Esophagus muscularis mucosa (tissue), 4 donors: ENCODE data around the gene RNF157. TPM values are rescaled to one million over a fixed set of nuclear protein-coding genes. Genes with fewer than 3 reads are reported as not detected.

Experiments
- DNase-seq: peaks from one replicate; pipeline ENCODE4 v3.0.0-alpha.2; 2017; ENCODE audit errors: extremely low spot score
- H3K27ac ChIP-seq, 4 donors: fragments of 200-600 bp; sonication (generic); replicated peaks in 1 of 4; 1 replicate in 3 of 4; 2 replicates in 1 of 4; pipeline ENCODE4 v1.5.1; 2016 to 2019; ENCODE audit warnings: mild to moderate bottlenecking in 1 of 4
- H3K27me3 ChIP-seq, 4 donors: fragments of 200-600 bp; sonication (generic); one replicate each; pipeline versions ENCODE4 v1.5.1 to v1.6.0; 2016 to 2019
- H3K36me3 ChIP-seq, 4 donors: fragments of 200-600 bp; sonication (generic); one replicate each; pipeline ENCODE4 v1.5.1; 2016 to 2019
- H3K4me1 ChIP-seq, 4 donors: fragments of 200-600 bp; sonication (generic); one replicate each; pipeline ENCODE4 v1.5.1; 2016 to 2019
- H3K4me3 ChIP-seq, 4 donors: fragments of 200-600 bp; sonication (generic); 1 replicate in 2 of 4; 2 replicates in 2 of 4; pipeline ENCODE4 v1.5.1; 2016 to 2019; ENCODE audit warnings: mild to moderate bottlenecking in 4 of 4, moderate library complexity in 1 of 4
- H3K9me3 ChIP-seq, 4 donors: fragments of 200-600 bp; sonication (generic); 1 replicate in 3 of 4; 2 replicates in 1 of 4; pipeline ENCODE4 v1.5.1; 2016 to 2019
- CTCF ChIP-seq, 3 experiments: fragments of 200-600 bp in 2 of 3; fragments of 450-650 bp in 1 of 3; sonication (generic) in 2 of 3; IDR thresholded peaks; one replicate each; pipeline ENCODE4 v1.5.1; 2017 to 2019; ENCODE audit warnings: antibody characterized with exemption in 3 of 3, mild to moderate bottlenecking in 2 of 3, moderate library complexity in 1 of 3
- EP300 ChIP-seq: sonication (generic); formaldehyde crosslinking; IDR thresholded peaks from one replicate; pipeline ENCODE4 v1.6.1; 2017; ENCODE audit warnings: antibody characterized with exemption
- POLR2A ChIP-seq: fragments of 450-650 bp; IDR thresholded peaks from one replicate; pipeline ENCODE4 v1.6.1; 2017; ENCODE audit warnings: antibody characterized with exemption, moderate library complexity, mild to moderate bottlenecking, low read depth
- POLR2AphosphoS5 ChIP-seq, 2 donors: sonication (generic); formaldehyde crosslinking; IDR thresholded peaks; one replicate each; pipeline ENCODE4 v1.6.1; 2017; ENCODE audit warnings: antibody characterized with exemption in 2 of 2
- WGBS: methylation state at CpG from one replicate; pipeline ENCODE4 v1.1.5; 2018; 5-methylcytosine and 5-hydroxymethylcytosine counted together
- intact Hi-C: fragments of 100-400 bp; cut with DNase I; formaldehyde crosslinking; loops from one replicate; pipeline ENCODE4 v1.15.1; 2023
- total RNA-seq, 4 donors: library from RNA; depleted of rRNA; stranded (reverse); fragments of >200 nt; gene quantifications; one replicate each; pipeline versions ENCODE4 v1.1.0 to v1.2.1, GENCODE V29; 2016

The RNF157 gene
- total RNA-seq, 4 donors from 2014 or later = 2.1 to 8.1 (median 4.8) TPM

- intact Hi-C loops = no loop called here
- no peaks in the 10 kb centered on the region for H3K36me3 ChIP-seq
- no peak for TF ChIP-seq POLR2AphosphoS5 (IDR thresholded peaks at IDR 0.05)
- TF ChIP-seq EP300 = no peak
- no peak for TF ChIP-seq POLR2A
- no peak for TF ChIP-seq CTCF (IDR thresholded peaks at IDR 0.05)
- no peaks in the 10 kb centered on the region for H3K9me3 ChIP-seq
- H3K27me3 ChIP-seq = peaks cover 0 to 7% (median 2%) of the 10 kb centered on the region in 4 donors
- peak overlapping the region in 1 of 4 donors; percentile 1 for H3K4me3 ChIP-seq
- H3K4me1 ChIP-seq = peaks cover 22 to 32% (median 27%) of the 10 kb centered on the region in 4 donors
- no peak for DNase-seq
- WGBS = 72% methylated on average over 25 of the region's 25 CpGs
- H3K27ac ChIP-seq = no peak overlapping the region
These were observed 94.9 kb downstream of the RNF157 start for GRCh38 chr17:76145231-76146052.

DNA sequence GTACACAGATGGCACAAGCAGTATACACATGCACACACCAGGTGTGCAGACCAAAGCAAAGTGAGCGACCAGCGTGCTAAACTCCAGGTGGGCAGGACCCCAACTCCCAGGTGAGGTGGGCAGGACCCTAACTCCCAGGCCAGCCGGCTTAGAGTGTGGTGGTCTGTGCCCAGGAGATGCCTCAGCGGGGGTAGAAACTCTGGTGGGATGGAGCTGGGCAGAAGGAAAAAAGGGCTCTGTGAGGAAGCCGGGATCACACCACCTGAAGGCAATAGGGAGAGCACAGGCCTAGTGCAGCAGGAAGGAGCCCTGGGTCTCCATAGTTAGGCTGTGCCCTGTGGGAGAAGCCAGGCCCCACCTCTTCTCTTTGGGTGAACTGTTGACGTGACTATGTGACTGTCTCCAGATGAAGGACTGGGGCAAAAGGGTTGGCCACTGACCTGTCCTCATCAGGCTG is 97.7 kb downstream of the RNF157 start:
- peaks cover 0 to 35% (median 30%) of the 10 kb centered on the region in 4 donors for H3K27me3 ChIP-seq
- WGBS = 95% methylated on average over 6 of the region's 6 CpGs
- no peak overlapping the region for H3K4me3 ChIP-seq
- peaks cover 35 to 46% (median 41%) of the 10 kb centered on the region in 4 donors for H3K4me1 ChIP-seq
- TF ChIP-seq CTCF (IDR thresholded peaks at IDR 0.05) (no peak), POLR2A (no peak), POLR2AphosphoS5 (IDR thresholded peaks at IDR 0.05) (no peak), EP300 (no peak)
- no peaks in the 10 kb centered on the region for H3K36me3 ChIP-seq
- H3K9me3 ChIP-seq = no peaks in the 10 kb centered on the region
- no peak for DNase-seq
- no peak overlapping the region for H3K27ac ChIP-seq
- intact Hi-C loops = no loop called here

DNA sequence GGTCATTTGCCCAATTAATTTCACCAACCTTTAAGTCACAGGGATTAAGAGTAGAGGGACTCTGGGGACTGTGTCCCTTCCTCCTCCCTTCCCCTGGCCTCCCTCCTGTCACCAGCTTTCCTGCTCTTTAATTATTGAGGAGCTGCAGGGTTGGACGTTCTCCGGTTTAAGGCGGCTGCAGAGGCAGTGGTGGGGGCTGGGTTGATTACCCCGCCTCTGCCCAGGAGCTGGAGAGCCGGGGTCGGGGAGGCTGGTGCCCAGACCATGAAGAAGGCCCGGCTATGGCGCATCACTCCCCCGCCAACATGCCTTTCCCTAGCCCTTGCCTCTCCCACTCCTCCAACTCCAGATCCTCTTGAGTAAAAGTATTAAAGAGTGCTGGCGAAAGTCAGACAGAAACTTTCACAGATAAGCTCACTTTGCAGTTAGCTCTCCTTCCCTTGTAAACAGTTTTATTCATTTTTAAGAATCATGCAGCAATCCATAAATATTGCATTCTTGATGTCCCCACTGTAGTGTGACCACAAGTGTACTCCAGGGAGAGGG is 98.2 kb downstream of the RNF157 start:
- intact Hi-C loops = no loop called here
- no peaks in the 10 kb centered on the region for H3K36me3 ChIP-seq
- TF ChIP-seq POLR2AphosphoS5 (IDR thresholded peaks at IDR 0.05) = no peak
- H3K9me3 ChIP-seq = no peaks in the 10 kb centered on the region
- DNase-seq = no peak
- 68% methylated on average over 10 of the region's 10 CpGs for WGBS
- H3K4me3 ChIP-seq = no peak overlapping the region
- no peak overlapping the region for H3K27ac ChIP-seq
- peaks cover 0 to 40% (median 35%) of the 10 kb centered on the region in 4 donors for H3K27me3 ChIP-seq
- peaks cover 35 to 51% (median 45%) of the 10 kb centered on the region in 4 donors for H3K4me1 ChIP-seq

- intact Hi-C loops = no loop called here
- peaks cover 35 to 51% (median 45%) of the 10 kb centered on the region in 4 donors for H3K4me1 ChIP-seq
- 29% methylated on average over 16 of the region's 59 CpGs for WGBS
- H3K27me3 ChIP-seq = peaks cover 0 to 47% (median 41%) of the 10 kb centered on the region in 4 donors
- peak; percentile 94 for DNase-seq
- no peaks in the 10 kb centered on the region for H3K9me3 ChIP-seq
- no peaks in the 10 kb centered on the region for H3K36me3 ChIP-seq
- peak within 1 kb of the TSS in 1 of 4 donors; percentile 33 for H3K27ac ChIP-seq
- TF ChIP-seq POLR2A = no peak
- TF ChIP-seq POLR2AphosphoS5 (IDR thresholded peaks at IDR 0.05) = peak in 1 of 2 donors; percentile 38
- no peak for TF ChIP-seq EP300
- H3K4me3 ChIP-seq = peak within 1 kb of the TSS; percentile 52 to 67 (median 58)
These were observed 98.9 kb downstream of the RNF157 start, which contains the start of gene FOXJ1 for GRCh38 chr17:76141212-76142038. FOXJ1 (minus strand) TSS chr17:76141245; CDS start chr17:76140395, 850 bp downstream.

DNA sequence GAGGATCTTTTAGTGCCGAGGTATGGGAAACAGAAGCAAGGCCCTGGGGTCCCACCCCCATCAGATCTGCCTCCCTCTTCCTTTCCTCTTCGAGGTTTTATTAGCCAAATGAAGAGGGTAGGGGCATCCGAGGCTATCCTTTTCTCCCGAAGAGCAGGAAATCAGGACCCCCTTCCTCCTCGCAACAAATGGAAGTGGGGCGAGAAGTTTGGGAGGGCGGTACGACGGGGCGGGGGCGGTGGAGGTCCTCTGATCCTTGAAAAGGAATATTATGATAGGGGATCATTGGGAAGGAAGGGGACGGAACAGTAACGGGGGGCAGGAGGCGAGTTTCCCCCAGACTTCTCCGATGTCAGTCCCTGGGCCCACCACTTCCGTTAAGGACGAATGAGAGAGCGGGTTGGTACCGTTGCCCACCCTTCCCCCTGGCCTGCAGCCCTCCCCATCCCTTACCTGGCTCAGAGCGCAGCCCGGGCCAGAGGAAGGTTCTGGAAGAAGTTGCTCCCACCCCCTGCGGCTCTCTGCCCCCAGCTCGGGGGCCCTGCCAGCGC is 99.6 kb downstream of the RNF157 start:
- TF ChIP-seq EP300 (no peak), CTCF (IDR thresholded peaks at IDR 0.05) (no peak), POLR2AphosphoS5 (IDR thresholded peaks at IDR 0.05) (no peak), POLR2A (no peak)
- DNase-seq = no peak
- Histone ChIP-seq H3K36me3 (no peaks in the 10 kb centered on the region), H3K27ac (no peak overlapping the region), H3K4me3 (peak overlapping the region; percentile 52 to 67 (median 58)), H3K27me3 (peaks cover 0 to 54% (median 45%) of the 10 kb centered on the region in 4 donors), H3K4me1 (peaks cover 29 to 51% (median 45%) of the 10 kb centered on the region in 4 donors), H3K9me3 (no peaks in the 10 kb centered on the region)
- 5% methylated on average over 19 of the region's 24 CpGs for WGBS
- intact Hi-C loops = no loop called here
